HG02884 (cell line): ENCODE data around the gene CMSS1.

Experiments
- ATAC-seq: cut with Tn5 transposase; IDR thresholded peaks from one replicate; pipeline ENCODE4 v1.9.1; 2021; ENCODE audit warnings: mild to moderate bottlenecking, moderate library complexity; ENCODE audit not compliant: unreplicated experiment

The CMSS1 gene

DNA sequence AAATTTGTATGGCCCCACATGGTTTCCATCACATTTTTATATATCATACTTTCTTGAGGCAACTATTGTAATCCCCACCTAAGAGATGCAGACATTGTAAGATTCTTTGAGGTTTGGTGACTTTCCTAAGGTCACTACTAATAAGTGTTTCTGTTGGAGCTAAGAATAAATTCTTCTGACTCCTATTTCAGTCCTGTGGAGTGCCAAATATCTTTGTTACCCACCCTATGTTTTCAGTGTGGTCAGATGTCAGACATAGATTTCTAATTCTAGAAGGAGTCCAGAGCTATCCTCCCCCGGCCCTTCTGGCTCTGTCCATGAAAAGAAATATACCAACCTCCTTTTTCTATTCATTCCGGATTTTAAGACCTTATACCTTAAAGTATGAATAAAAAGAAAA is 342.9 kb downstream of the CMSS1 start:
- no peak for ATAC-seq

DNA sequence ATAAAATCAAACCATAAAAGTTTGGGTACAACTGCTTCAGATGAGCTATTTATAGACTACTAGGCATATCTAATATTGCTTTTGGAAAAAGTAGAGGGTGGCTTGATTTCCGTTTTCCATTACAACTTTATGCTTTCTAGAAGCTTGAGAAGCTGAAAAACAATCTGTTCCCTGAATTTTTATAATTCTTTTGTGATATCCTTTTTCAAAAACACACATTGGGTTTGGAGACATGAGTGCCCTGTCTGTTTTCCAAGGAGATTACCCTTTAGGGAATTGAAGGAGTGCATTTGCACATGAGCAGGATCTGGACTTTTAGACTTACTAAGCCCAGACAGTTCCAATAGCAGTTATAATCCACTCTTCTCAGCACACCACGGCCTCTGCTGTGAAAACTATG is 346.1 kb downstream of the CMSS1 start:
- no peak for ATAC-seq

DNA sequence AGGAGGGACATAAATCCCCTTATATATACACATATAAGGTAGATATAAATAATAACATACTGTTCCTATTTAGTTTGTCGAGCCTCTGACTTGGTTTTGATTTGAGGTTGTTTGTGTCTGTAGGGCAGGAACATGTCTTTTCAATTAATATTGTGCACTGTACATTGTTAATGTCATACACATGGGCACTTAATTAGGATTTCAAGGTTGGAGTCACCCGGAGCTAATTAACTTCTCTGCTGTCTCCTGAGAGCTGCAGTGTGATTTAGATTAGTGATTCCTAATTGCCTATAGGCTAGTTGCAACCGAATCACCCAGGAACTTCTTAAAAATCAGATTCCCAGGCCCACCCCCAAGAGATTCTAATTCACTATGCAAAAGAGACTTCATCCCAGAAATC is 347.1 kb downstream of the CMSS1 start:
- no peak for ATAC-seq

DNA sequence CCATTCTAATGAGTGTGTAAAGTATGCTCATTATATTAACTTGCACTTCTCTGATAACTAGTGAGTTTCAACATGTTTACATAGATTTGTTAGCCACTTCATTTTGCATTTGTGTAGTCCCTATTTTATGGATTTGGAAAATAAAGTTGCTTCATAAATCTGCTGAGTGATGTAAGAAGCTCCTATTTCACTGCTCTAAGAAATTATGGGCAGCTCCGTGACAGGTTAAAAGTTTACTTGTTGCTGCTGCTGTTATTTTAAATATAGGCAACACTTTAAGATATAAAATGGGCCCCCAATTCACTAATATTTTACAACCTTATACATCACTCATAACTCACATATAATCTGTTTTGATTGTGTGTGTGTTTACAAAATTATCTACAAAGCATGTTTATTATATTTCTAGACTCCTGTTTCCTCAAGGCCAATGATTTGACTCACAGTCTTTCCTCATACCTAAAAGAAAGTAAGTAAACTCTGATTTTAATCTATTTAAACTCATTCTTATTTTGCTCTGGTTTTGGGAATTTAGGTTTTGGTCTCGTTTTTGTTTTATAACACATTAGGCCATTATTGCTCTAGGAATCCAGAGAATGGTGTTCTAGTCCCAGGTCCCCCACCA is 348.4 kb downstream of the CMSS1 start:
- no peak for ATAC-seq

DNA sequence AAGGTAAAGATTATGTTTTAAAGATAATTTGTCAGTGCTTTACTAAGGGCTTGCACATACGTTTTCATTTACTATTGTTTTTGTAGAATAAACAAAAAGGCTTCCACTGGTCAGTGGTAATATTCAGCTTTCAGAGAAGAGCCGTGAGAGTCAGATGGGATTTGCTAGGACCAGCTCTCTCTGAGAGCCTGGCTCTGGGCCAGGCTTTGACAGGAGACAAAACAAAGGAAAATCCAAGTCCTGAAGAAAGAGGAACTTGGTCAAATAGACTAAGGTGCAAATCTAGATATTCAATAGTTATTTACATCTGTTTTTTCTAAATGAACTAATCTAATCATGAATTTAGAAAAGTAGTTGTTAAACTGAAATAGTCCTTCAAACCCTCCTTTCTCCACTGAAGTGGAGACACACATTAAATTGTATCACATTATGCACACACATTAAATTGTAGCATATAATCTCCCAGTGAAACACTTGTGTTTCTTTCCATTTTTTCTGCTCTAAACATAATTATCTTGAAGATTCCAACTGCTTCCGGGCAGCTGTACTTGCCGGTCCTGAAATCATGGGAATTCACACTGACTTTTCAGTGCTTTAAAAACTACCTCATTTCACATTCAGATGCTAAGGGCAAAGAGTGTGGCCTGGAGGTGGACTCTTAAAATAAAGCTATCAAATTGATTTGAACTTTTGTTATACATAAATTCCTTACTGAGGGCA is 351.7 kb downstream of the CMSS1 start:
- no peak for ATAC-seq

DNA sequence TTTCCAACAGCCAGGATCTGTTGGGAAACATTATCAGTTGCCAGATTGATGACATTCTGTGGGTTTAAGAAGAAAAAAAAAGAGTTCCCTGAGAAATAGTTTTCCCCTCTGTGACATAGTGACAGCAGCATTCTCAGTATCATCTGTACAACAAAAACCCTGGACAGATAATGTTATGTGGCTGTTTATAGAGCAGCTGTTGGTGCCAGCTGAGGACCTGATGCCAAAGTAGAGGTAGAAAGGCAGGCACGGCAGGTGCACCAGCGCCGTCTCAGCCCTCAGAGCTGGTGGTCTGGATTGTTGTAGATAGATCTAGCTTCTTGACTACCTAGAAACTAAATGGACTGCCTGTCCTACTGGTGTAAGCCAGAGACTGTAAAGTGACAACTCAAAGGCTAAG is 352.8 kb downstream of the CMSS1 start:
- no peak for ATAC-seq

DNA sequence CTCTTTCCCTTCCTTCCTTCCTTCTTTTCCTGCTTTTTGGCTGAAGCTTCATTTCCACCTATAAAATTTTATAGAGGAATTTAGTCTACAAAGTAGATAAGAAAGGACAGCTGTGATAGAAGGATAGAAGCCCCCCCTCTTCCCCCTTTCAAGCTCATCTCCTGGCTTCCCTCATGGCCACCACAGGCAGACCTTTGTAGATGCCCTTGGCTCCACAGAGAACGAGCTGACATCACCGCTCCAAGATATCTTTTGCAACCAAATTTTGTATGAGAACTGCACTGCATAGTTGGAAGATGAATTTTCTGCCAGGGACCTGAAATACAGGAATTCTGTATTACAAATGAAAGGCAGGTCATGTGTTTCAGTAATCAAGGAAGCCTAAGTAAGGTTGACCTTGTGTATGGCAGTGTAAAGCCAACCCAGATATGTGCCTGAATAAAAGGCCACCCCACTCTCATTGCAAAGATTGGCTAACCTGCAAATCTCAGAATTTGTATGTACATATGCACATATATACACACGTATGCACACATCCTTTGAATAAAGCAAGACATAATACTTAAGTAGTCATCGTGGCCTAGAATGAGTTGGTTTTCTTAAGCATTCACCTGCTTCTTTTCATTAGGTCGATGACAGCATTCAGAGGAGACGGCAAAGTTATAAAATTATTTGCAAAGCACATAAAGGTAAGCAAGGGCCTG is 353.7 kb downstream of the CMSS1 start:
- ATAC-seq = no peak

DNA sequence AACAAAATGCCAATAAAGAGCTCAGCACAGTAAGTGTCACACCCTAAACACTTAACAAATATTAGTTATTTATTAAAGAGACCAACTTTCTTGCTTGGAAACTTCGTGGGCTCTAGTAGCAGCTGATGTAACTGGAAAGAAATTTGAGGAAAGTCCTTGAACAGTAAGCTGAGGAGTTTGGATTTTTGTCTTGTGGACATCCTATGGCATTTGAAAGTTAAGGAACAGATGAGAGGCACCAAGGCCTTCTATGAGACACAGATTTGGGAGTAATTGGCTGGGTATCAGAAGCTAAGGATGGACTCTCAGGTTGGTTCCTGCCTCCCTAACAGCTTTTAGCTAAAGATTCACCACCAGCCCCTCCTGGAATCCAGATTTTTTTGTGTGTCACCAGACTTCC is 356.3 kb downstream of the CMSS1 start:
- ATAC-seq = no peak

DNA sequence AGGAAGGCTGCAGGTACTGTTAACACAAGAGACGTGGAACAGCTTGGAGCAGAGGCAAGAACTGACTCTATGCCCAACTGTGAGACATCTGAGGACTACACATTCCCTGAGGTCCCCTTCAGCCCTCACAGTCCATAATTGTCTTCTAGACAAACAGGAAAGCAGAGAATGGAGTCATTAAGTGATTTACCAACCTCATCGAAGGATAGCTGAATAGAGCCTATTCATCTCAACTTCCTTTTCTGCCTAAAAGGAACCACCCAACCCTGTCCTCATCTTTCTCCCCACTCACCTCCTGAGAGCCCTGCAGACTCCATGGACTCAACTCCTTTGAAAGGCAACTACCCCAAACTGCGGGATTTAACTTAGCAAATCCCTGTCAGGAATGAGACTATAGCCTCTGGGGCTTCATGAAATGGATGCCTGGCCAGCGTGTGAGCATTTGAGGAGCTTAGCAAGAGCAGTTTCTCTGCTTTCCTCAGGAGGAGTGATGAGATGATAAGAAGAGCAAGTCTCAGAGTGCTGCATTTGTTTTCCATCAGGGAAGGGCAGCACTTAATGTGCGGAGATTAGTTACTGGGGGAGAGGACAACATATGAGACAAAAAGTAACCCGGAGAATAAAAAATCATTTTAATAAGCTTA is 358.1 kb downstream of the CMSS1 start:
- no peak for ATAC-seq

DNA sequence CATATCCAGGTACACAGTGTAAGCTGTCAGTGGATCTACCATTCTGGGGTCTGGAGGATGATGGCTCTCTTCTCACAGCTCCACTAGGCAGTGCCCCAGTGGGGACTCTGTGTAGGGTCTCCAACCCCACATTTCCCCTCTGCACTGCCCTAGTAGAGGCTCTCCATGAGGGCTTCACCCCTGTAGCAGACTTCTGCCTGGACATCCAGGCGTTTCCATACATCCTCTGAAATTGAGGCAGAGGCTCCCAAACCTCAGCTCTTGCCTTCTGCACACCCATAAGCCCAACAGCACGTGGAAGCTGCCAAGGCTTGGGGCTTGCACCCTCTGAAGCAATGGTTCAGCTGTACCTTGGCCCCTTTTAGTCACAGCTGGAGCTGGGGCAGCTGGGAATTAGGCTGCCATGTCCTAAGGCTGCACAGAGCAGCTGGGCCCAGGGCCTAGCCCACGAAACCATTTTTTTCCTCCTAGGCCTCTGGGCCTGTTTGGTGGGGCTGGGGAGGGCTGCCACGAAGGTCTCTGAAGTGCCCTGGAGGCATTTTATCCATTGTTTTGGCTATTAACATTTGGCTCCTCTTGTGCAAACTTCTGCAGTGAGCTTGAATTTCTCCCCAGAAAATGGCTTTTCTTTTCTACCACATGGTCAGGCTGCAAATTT is 362.2 kb downstream of the CMSS1 start:
- no peak for ATAC-seq

DNA sequence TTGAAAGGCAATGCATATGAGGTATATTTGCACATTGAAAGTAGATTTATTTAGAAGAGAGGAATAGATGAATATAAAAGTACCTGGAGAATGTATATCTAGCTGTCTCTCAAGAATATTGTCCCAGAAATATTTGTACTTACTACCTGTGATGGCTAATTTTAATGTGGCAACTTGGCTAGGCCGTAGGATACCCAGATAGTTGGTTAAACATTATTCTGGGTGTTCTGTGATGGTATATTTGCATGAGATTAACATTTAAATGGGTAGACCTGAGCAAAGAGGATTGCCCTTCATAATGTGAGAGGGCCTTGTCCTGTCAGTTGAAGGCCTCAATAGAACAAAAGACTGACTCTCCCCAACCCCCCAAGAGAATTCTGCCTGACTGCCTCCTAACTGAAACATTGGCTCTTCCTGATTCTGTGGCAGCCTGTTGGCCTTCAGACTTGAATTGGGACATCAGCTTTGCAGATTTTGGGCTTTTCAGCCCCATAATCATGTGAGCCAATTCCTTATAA is 366.0 kb downstream of the CMSS1 start:
- no peak for ATAC-seq

DNA sequence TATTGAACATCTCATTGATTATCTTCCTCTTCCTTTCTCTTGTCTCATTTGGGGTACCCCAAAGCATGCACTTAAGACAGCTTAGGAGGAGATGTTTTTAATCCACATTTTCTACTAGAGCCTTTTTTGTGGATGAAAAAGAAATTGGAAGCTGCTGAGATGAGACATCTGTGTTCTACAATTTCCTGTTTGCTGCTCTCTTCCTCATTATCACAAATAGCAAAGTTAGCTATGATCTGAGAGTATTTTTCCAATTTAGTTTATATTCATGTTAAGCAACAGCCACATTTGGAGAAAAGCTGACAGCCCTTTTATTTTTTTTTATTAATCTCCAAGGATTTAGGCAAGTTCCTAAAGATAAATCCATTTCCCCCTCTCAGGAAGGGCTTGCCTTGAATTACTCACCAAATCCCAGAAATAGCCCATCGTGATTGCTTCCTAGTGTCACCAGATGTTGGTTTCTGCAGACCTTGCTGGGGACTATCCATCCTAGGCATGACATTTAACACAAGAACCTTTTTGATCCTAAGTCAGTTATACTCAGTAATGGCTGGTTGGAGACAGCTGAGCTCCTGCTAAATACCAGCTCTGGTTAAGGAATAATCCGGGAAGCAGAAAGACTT is 367.4 kb downstream of the CMSS1 start:
- ATAC-seq = no peak

DNA sequence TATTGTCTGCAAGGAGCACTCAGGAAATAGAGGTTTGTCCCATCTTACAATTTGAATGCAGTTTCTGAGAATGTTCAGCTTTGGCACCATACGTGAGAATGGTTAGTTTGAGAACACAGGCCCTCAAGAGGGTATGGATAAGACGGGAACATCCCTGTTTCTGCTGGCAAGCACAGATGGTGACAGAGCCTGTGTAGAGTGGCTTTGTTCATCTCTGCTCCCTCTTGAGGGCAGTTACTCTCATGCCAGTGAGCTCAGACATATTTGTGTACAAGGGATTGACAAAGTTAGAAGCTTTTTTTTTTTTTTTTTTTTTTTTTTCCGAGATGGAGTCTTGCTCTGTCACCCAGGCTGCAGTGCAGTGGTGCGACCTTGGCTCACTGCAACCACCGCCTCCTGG is 368.2 kb downstream of the CMSS1 start:
- no peak for ATAC-seq

DNA sequence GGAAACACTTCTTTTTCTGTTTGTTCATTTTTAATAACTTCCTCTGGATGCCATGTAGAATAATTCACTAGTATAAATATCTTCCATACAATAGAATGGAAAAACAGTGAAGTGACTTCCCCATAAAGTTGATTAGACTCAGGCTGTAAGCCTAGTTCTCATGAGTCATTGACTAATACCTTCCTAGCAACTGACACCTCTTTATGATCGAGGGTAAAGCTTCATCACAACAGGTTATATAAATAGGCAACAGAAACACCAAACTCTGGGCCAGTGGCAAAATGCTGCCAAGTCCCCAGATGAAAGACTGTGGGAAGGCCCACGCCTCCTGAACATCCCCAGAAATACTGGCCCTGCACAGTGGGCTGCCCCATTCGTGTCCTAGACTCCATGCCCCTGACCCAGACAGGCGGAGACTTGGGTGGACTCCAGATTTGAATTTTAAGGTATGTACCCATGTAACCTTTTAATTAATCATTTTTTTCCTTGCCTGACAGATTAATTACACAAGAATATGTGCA is 371.8 kb downstream of the CMSS1 start:
- ATAC-seq = no peak

DNA sequence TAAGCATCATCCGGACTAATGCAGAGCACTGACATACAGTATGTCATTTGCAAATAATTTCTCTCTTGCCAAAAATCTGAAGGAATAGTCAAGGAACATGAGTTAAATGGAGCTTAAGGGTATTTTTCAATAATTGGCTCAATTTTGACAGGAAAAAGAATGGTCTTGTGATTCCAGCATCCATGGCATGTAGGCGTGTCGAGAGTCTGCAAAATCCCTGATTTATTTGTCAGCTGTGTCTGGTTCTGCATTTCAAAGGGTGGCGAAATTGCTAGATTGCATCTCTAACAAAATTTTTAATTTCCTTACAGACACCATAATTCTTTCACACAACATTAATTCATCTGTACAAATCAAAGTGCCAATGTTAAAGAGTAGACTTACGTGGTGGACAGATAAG is 377.7 kb downstream of the CMSS1 start:
- no peak for ATAC-seq

DNA sequence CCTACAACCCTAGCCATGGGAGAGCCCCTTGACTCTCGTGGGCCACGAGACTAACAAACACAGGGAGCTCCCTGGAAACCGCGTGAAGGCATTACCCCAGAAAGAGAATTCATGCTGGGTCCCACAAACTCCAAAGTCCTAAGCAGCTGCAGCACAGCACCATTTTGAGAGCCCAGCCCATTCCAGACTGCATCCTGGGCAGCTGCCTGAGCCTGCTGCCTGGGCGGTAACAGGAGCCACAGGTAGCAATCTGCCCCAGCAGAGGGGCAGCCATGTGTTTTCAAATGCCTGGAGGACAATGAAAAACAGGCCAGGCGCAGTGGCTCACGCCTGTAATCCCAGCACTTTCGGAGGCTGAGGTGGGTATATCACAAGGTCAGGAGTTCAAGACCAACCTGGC is 380.2 kb downstream of the CMSS1 start:
- no peak for ATAC-seq

DNA sequence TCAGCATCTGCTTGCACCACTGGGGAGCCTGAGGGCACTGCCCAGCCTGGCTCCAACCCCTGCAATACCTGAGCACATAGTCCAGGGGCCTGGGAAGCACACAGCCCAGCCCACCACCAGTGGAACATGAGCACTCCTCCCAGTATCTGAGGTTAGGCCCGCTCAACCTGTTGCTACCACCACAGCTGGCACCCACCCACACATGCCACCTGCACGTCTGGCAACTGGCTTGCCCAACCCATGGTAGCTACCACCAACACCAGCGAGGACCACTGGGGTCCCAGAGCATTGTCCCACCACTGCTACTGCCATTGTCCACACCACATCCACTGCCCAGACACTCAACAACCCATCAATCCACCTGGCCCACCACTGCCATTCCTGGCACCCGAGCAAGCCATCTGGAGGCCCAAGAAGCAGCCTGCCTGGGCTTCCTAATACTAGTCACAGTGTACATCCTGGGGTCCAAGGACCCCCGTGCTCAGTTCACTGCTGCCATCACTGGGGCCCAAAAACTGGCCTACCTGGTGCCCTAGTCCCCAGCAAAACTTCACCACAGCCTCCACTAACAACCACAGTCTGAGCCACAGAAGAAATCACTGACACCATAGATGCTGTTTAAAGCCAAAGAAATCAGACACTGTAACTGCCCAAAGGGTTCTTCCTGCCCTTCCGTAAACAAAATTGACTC is 381.1 kb downstream of the CMSS1 start:
- no peak for ATAC-seq

DNA sequence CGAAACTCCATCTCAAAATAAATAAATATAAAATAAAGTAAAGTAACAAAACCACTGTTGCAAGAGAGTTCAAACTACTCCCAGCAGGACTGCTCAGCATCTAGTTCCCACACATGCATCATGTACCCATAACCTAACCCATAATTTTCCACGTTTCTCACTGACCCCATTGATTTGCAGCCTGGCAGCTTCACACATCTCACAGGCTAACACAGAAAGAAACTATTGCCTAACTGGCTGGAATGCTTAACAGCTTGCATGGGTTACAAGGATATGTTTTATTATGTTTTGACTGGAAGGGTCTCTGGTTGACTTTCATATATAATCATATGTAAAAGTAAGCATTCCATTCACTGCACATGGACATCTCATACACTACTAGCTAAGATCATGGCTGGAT is 387.5 kb downstream of the CMSS1 start:
- ATAC-seq = no peak

DNA sequence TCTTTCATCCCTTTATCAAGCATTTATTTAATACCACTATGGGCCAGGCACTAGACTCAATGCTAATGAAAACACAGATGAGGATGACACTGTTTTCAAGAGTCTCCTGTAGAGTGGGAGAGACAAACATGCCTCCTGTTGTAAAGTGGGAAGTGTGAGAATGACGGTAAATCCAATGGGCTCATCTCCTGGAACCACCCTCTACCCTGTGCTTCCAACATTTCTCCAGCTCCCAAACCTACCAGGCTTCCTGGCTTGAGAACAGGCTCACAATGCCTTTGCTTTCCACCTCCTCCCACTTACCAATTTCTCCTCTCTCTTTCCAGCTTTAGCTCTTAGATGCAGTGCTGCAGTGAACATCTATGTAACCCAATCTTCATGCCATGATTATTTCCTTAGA is 389.0 kb downstream of the CMSS1 start:
- ATAC-seq = no peak

DNA sequence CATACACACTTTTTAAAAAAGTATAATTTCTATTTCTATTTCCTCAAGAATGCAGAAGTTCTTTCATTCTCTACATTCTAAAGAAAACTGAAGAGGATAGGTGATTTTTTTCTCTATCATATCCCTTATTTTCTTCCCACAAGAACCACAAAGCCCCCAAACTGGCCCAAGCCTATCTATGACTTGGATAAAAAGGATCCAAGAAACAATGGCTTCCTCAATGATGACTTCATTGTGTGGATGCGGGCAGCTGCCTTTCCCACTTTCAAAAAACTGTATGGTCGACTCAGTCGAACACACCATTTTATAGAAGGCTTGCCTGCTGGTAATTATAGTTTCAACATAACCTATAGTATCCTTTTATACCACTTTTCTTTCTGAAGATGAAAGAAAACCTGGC is 390.2 kb downstream of the CMSS1 start:
- ATAC-seq = no peak
